Neural cell (in vitro differentiated cells): ENCODE results near the gene CD72. TPM values are rescaled to one million over a fixed set of nuclear protein-coding genes. Genes with fewer than 3 reads are reported as not detected.

ENCODE experiments used
- H2AFZ ChIP-seq: fragments of 200-600, 300-800 bp; sonication (generic), shearing (Covaris generic); 2 replicates; pipeline ENCODE4 v1.6.0; 2014; ENCODE audit warnings: low read depth, mild to moderate bottlenecking, antibody characterized with exemption, low read length, moderate library complexity
- H3F3A ChIP-seq: fragments of 200-600 bp; shearing (Covaris generic); 2 replicates; pipeline ENCODE4 v1.6.1; 2016; ENCODE audit warnings: mild to moderate bottlenecking, moderate library complexity, mixed read lengths, antibody characterized with exemption, low read length; ENCODE audit not compliant: insufficient read depth, poor library complexity, severe bottlenecking
- H3K27ac ChIP-seq: fragments of 200-600, 300-800 bp; sonication (generic), shearing (Covaris generic); 2 replicates; pipeline ENCODE4 v1.5.1; 2014; ENCODE audit warnings: mild to moderate bottlenecking, low read length, moderate library complexity
- H3K27me3 ChIP-seq: fragments of 300-800, 200-600 bp; sonication (generic), shearing (Covaris generic); 2 replicates; pipeline ENCODE4 v1.6.0; 2014; ENCODE audit warnings: mild to moderate bottlenecking, low read depth, low read length, moderate library complexity; ENCODE audit not compliant: insufficient read depth
- H3K36me3 ChIP-seq: fragments of 300-800, 200-600 bp; sonication (generic), shearing (Covaris generic); 2 replicates; pipeline ENCODE4 v1.5.1; 2014; ENCODE audit warnings: mild to moderate bottlenecking, antibody characterized with exemption, low read length, moderate library complexity; ENCODE audit not compliant: insufficient read depth
- H3K4me2 ChIP-seq: fragments of 300-800, 200-600 bp; sonication (generic), shearing (Covaris generic); 2 replicates; pipeline ENCODE4 v1.6.0; 2014; ENCODE audit warnings: mild to moderate bottlenecking, low read length
- H3K4me3 ChIP-seq: fragments of 300-800, 200-600 bp; sonication (generic), shearing (Covaris generic); 2 replicates; pipeline ENCODE4 v1.5.1; 2014; ENCODE audit warnings: mild to moderate bottlenecking, low read length, moderate library complexity
- H3K79me2 ChIP-seq: fragments of 200-600 bp; shearing (Covaris generic); replicated peaks from 2 replicates; pipeline ENCODE4 v1.6.0; 2014; ENCODE audit warnings: mild to moderate bottlenecking, low read length, moderate library complexity; ENCODE audit not compliant: insufficient read depth
- H3K9ac ChIP-seq: fragments of 300-800, 200-600 bp; sonication (generic), shearing (Covaris generic); 2 replicates; pipeline ENCODE4 v1.6.1; 2016; ENCODE audit warnings: mild to moderate bottlenecking, low read length, mixed read lengths
- H3K9me2 ChIP-seq: fragments of 200-600 bp; shearing (Covaris generic); 2 replicates; pipeline ENCODE4 v1.6.1; 2016; ENCODE audit warnings: mild to moderate bottlenecking, low read length, mixed read lengths; ENCODE audit not compliant: insufficient read depth
- H3K9me3 ChIP-seq: fragments of 200-600, 300-800 bp; sonication (generic), shearing (Covaris generic); 2 replicates; pipeline ENCODE4 v1.6.1; 2016; ENCODE audit warnings: mild to moderate bottlenecking, mixed run types, low read length, moderate library complexity, mixed read lengths
- H4K20me1 ChIP-seq: fragments of 200-600 bp; shearing (Covaris generic); 2 replicates; pipeline ENCODE4 v1.6.1; 2016; ENCODE audit warnings: mild to moderate bottlenecking, mixed run types; ENCODE audit not compliant: insufficient read depth
- CTCF ChIP-seq: fragments of 450-650 bp; IDR thresholded peaks from 2 replicates; pipeline ENCODE4 v1.5.1; 2014; ENCODE audit warnings: antibody characterized with exemption, mild to moderate bottlenecking, moderate library complexity; ENCODE audit not compliant: poor library complexity, severe bottlenecking
- EP300 ChIP-seq: fragments of 450-650 bp; conservative IDR thresholded peaks from 2 replicates; pipeline ENCODE4 v1.6.1; 2014; ENCODE audit warnings: antibody characterized with exemption, mild to moderate bottlenecking, moderate library complexity; ENCODE audit not compliant: poor library complexity, severe bottlenecking
- EZH2 ChIP-seq: fragments of 200-600, 300-800 bp; shearing (Covaris generic), sonication (generic); IDR thresholded peaks from 2 replicates; pipeline ENCODE4 v1.6.1; 2014; ENCODE audit warnings: antibody characterized with exemption, low read length, borderline replicate concordance, mild to moderate bottlenecking; ENCODE audit not compliant: insufficient read depth, poor library complexity, severe bottlenecking
- MXI1 ChIP-seq: fragments of 450-650 bp; conservative IDR thresholded peaks from 2 replicates; pipeline ENCODE4 v1.6.1; 2014; ENCODE audit warnings: antibody characterized with exemption, mild to moderate bottlenecking; ENCODE audit not compliant: poor library complexity, severe bottlenecking
- POLR2AphosphoS5 ChIP-seq: IDR thresholded peaks from 2 replicates; pipeline ENCODE4 v1.6.1; 2012
- RAD21 ChIP-seq: fragments of 450-650 bp; conservative IDR thresholded peaks from 2 replicates; pipeline ENCODE4 v1.6.1; 2014; ENCODE audit warnings: antibody characterized with exemption, mild to moderate bottlenecking, moderate library complexity
- REST ChIP-seq: IDR thresholded peaks from 2 replicates; pipeline ENCODE4 v1.6.1; 2012; ENCODE audit warnings: borderline replicate concordance
- SMC3 ChIP-seq: fragments of 450-650 bp; conservative IDR thresholded peaks from 2 replicates; pipeline ENCODE4 v1.6.1; 2014; ENCODE audit warnings: antibody characterized with exemption, mild to moderate bottlenecking, moderate library complexity; ENCODE audit not compliant: poor library complexity
- TAF1 ChIP-seq: IDR thresholded peaks from 2 replicates; pipeline ENCODE4 v1.6.1; 2012; ENCODE audit warnings: low read depth
- polyA plus RNA-seq: library from polyadenylated mRNA; depleted of rRNA; stranded (reverse); fragments of >200 nt; gene quantifications from 2 replicates; pipeline ENCODE4 v1.2.3, GENCODE V29; 2014

Gene CD72
- polyA plus RNA-seq, 1 donor from 2014 or later = not detected

- H3K4me3 ChIP-seq = peak overlapping the region; percentile 80
- no peaks in the 10 kb centered on the region for H3K27me3 ChIP-seq
- TF ChIP-seq CTCF (no peak), RAD21 (no peak), EP300 (no peak), MXI1 (no peak), REST (no peak), TAF1 (no peak), POLR2AphosphoS5 (no peak), SMC3 (no peak)
- H3K27ac ChIP-seq = no peak overlapping the region
- peaks cover 6% of the 10 kb centered on the region for H3K79me2 ChIP-seq
- no peak overlapping the region for H2AFZ ChIP-seq
- H3K4me2 ChIP-seq = no peak overlapping the region
- no peaks in the 10 kb centered on the region for H3K9me3 ChIP-seq
- peaks cover 8% of the 10 kb centered on the region for H3K36me3 ChIP-seq
- H3K9me2 ChIP-seq = no peaks in the 10 kb centered on the region
- H3F3A ChIP-seq = no peaks in the 10 kb centered on the region
- peak overlapping the region; percentile 97 for H3K9ac ChIP-seq
- no peaks in the 10 kb centered on the region for H4K20me1 ChIP-seq
Measured at GRCh38 chr9:35656348-35656747, 38.1 kb upstream of the CD72 start.

GRCh38 chr9:35653611-35654010, 35.4 kb upstream of the CD72 start:
- H3K4me3 ChIP-seq = no peak overlapping the region
- no peaks in the 10 kb centered on the region for H3K9me3 ChIP-seq
- no peak overlapping the region for H3K4me2 ChIP-seq
- H3F3A ChIP-seq = no peaks in the 10 kb centered on the region
- no peak overlapping the region for H3K9ac ChIP-seq
- H3K36me3 ChIP-seq = no peaks in the 10 kb centered on the region
- no peaks in the 10 kb centered on the region for H3K27me3 ChIP-seq
- no peak overlapping the region for H2AFZ ChIP-seq
- no peaks in the 10 kb centered on the region for H3K9me2 ChIP-seq
- H4K20me1 ChIP-seq = no peaks in the 10 kb centered on the region
- TF ChIP-seq SMC3 = no peak
- no peak for TF ChIP-seq MXI1
- no peak for TF ChIP-seq POLR2AphosphoS5
- TF ChIP-seq RAD21 = no peak
- TF ChIP-seq EP300 = no peak
- no peak for TF ChIP-seq TAF1
- no peak for TF ChIP-seq EZH2
- TF ChIP-seq REST = no peak
- TF ChIP-seq CTCF = no peak
- H3K79me2 ChIP-seq = no peaks in the 10 kb centered on the region
- no peak overlapping the region for H3K27ac ChIP-seq
